ENCODE results near the gene GPR17.

The GPR17 gene

GRCh38 chr2:127641846-127642507, 4.0 kb upstream of the GPR17 start:
- no peak for DNase-seq (ENCODE audit: low read depth)

- DNase-seq (ENCODE audit: low read depth): no peak
These were observed 3.1 kb upstream of the GPR17 start for GRCh38 chr2:127642706-127643438.

GRCh38 chr2:127643439-127644065, 2.4 kb upstream of the GPR17 start:
- DNase-seq (ENCODE audit: low read depth): no peak

- DNase-seq (ENCODE audit: low read depth): no peak
These were observed 1.6 kb upstream of the GPR17 start for GRCh38 chr2:127644066-127645025.

GRCh38 chr2:127645026-127645394, 943 bp upstream of the GPR17 start:
- no peak for DNase-seq (ENCODE audit: low read depth)

GRCh38 chr2:127646487-127647241, 711 bp downstream of the GPR17 start:
- DNase-seq (ENCODE audit: low read depth): no peak

- no peak for DNase-seq (ENCODE audit: low read depth)
These were observed 1.6 kb downstream of the GPR17 start for GRCh38 chr2:127647242-127648190.

- no peak for DNase-seq (ENCODE audit: low read depth)
These were observed 2.4 kb downstream of the GPR17 start for GRCh38 chr2:127648321-127648720.

- DNase-seq (ENCODE audit: low read depth): no peak
These were observed 3.2 kb downstream of the GPR17 start for GRCh38 chr2:127649100-127649611.

- peak; percentile 69 for DNase-seq (ENCODE audit: low read depth)
These were observed 3.7 kb downstream of the GPR17 start for GRCh38 chr2:127649684-127650040.

- no peak for DNase-seq (ENCODE audit: low read depth)
These were observed 4.3 kb downstream of the GPR17 start for GRCh38 chr2:127650041-127650784.

- no peak for DNase-seq (ENCODE audit: low read depth)
These were observed 4.9 kb downstream of the GPR17 start for GRCh38 chr2:127650785-127651380.

GRCh38 chr2:127651381-127651809, 5.4 kb downstream of the GPR17 start:
- DNase-seq (ENCODE audit: low read depth): no peak

- peak; percentile 56 for DNase-seq (ENCODE audit: low read depth)
These were observed 6.1 kb downstream of the GPR17 start for GRCh38 chr2:127651971-127652550.

- no peak for DNase-seq (ENCODE audit: low read depth)
These were observed 6.9 kb downstream of the GPR17 start for GRCh38 chr2:127652786-127653357.

GRCh38 chr2:127653421-127654083, 7.6 kb downstream of the GPR17 start:
- DNase-seq (ENCODE audit: low read depth): no peak

GRCh38 chr2:127654084-127654837, 8.3 kb downstream of the GPR17 start:
- no peak for DNase-seq (ENCODE audit: low read depth)
